GM10847 (cell line): ENCODE results near the gene EIF3D.

Experiments used
- POLR2A ChIP-seq: IDR thresholded peaks from 2 replicates; pipeline ENCODE4 v1.6.1; 2011; ENCODE audit not compliant: insufficient read length; ENCODE audit errors: extremely low read depth

The EIF3D gene

GRCh38 chr22:36492109-36492508, 36.9 kb downstream of the EIF3D start:
- TF ChIP-seq POLR2A = no peak

- TF ChIP-seq POLR2A = no peak
Measured at GRCh38 chr22:36491155-36491554, 37.8 kb downstream of the EIF3D start.

DNA sequence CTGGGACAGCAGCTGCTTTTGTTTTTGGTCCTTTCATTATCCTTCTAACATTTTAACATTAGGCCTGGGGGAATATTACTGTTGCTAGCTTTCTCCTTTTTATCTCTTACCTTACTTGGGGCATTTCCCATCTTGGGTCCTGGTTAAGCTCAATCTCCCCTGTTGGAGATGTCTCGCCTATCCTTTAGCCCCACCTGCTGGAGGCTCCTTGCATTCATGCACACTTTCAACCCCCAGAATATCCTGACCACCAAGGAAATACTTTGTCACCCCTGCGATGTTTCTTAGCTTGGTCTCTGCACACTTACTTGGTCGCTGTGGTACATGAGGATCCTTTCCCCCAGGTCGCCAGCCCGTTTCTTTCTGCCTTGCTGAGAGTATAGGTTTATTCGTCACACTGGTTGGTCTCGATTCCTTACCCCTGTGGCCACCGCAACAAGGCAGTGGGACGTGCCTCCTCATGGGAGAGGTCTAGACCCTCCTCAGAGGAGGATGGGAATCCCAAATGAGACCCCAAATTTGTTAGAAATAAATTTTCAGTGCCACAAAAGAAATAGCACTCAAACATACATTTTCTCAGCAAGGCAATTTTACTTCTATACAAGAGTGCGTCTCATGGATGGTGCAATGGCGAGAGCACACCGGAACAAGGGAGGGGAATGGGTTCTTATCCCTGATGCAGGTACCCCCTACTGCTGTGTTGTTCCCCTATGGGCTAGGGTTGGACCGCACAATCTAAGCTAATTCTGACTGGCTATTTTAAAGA, 42.2 kb downstream of the EIF3D start:
- TF ChIP-seq POLR2A = no peak

DNA sequence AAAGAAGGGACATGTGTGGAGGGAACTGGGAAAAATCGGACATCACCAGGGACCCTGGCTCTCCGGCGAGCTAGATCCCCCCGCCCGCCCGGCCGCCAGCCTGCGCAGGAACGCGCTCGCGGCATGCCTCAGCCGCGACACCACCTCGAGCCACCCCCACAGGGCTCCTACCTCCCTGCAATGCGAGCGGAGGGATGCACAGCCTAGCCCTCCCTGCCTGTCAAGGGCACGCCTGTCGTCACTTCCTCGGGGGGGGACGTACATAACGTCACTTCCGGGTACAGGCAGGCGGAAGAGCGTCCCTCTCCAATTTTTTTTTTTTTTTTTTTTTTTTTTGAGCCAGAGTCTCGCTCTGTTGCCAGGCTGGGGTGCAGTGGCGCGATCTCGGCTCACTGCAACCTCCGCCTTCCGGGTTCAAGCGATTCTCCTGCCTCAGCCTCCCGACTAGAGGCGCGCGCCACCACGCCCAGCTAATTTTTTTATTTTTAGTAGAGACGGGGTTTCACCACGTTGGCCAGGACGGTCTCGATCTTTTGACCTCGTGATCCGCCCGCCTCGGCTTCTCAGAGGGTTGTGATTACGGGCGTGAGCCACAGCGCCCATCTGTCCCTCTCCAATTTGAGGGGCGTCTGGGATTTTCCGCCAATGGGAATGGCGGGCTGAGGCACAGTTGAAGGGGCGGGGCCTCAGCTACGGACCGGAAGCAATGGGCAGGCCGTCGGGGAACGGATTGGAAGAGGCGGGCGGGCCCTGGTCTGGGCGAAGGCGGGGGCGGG, 47.4 kb downstream of the EIF3D start, which contains the start of gene TXN2:
TSS of gene TXN2 (minus strand) at position 248 of the 776 bp plus-strand sequence. CDS start 803 bp downstream, outside the sequence.
- peak; percentile 90 for TF ChIP-seq POLR2A

- TF ChIP-seq POLR2A = no peak
Measured at GRCh38 chr22:36480941-36481392, 48.0 kb downstream of the EIF3D start.

DNA sequence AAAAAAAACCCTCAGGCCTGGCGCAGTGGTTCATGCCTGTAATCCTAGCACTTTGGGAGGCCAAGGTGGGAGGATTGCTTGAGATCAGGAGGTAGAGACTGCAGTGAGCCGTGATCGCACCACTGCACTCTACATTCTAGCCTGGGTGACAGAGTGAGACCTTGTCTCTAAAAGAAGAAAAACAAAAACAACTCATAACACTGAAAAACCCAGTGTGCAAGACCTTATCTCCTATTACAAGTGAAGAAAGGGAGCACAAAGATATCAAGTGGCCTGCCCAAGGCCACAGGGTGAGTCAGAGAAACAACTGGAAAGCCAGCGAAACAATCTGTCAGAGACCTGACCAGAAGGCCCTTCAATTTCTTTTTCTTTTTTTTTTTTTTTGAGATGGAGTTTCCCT, 50.0 kb downstream of the EIF3D start:
- TF ChIP-seq POLR2A = no peak

- no peak for TF ChIP-seq POLR2A
Measured at GRCh38 chr22:36475341-36475740, 53.6 kb downstream of the EIF3D start.

DNA sequence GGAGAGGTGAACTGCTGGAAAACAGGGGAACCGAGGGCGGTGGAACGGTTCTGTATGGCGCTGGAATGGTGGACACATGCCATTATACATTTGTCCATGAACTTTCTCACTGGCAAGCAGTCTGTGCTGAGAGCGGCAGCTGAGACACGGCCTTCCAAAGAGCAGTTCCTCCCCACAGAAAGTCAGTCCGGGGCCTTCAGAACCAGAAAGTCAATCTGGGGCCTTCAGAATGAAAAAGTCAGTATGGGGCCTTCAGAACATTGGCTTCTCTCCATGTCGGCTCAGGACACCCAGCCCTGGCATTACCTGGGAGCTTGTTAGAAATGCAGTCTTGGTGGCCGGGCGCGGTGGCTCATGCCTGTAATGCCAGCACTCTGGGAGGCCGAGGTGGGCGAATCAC, 56.3 kb downstream of the EIF3D start:
- TF ChIP-seq POLR2A = no peak

- TF ChIP-seq POLR2A = no peak
Measured at GRCh38 chr22:36471341-36471821, 57.6 kb downstream of the EIF3D start.

- TF ChIP-seq POLR2A = no peak
Measured at GRCh38 chr22:36470994-36471331, 58.0 kb downstream of the EIF3D start.

DNA sequence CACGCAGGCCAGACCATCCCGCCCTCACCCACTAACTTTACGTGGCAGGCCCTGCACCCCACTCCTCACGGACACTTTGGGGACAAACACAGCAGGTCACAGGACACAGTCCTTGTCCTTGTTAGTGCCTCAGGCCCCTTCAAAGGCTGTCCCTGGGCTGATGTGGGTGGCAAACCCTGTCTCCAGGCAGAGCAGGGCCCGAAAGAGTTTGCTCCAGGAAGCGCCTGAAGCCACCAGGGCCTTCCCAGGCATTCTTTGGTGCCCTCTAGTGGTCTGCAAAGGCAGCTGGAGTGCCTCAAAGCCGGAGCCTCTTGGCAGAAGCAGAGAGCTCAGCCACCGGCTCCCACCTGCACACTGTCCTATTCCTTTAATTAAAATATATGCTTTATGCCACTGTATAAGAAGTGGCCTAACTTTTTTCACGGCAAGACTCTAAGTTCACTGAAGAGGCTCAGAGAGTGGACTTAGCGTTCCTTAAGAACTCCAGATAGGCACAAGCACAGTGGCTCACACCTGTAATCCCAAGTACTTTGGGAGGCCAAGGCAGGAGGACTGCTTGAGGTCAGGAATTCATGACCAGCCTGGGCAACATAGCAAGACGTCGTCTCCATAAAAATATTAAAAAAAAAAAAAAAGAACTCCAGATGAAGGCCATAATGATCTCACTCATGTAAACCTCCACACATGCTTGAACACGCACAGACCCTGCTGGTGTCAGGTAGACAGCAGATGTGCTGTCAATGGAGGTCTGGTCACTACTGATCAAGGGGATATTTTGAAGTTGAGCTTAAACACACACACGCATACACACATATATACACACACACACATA, 58.6 kb downstream of the EIF3D start:
- TF ChIP-seq POLR2A = no peak

GRCh38 chr22:36469094-36469710, 59.8 kb downstream of the EIF3D start:
- TF ChIP-seq POLR2A = no peak

DNA sequence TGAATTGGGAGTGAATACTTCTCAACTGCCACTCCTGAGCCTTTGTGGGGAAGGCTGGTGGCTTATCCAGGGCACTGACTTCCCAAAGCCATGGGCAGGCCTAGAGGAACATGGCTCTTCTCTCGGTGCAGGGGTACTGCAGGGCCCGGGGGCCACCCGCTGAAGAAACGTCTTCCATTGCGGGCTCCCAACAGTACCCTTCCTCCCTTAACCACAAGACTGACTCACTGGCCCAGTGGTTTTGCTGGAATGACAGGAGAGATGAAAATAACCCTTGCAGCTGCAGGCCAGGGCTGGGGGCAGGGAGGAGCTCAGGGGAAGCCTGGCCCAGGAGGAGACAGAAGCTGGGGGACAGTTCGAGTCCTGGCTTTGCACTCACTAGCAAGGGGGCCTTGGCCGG, 61.0 kb downstream of the EIF3D start:
- TF ChIP-seq POLR2A = no peak

GRCh38 chr22:36467042-36467810, 61.7 kb downstream of the EIF3D start:
- TF ChIP-seq POLR2A = no peak

GRCh38 chr22:36466258-36466657, 62.7 kb downstream of the EIF3D start:
- no peak for TF ChIP-seq POLR2A
